ENCODE measurements around the gene CELF6.

GRCh38 chr15:72276326-72276700 is 43.6 kb downstream of the CELF6 start:
- TF ChIP-seq CTCF (IDR thresholded peaks at IDR 0.05 in 4 of 5, conservative IDR thresholded peaks at IDR 0.05 in 1 of 5) (no peak), POLR2A (IDR thresholded peaks at IDR 0.05) (no peak)

Measured in gastrocnemius medialis (tissue), 4 donors.